H1 (cell line): ENCODE measurements around the gene MTMR1.

Experiments
- BRCA1 ChIP-seq: IDR thresholded peaks from 2 replicates; pipeline ENCODE4 v1.6.1; 2012; ENCODE audit warnings: low read depth, low read length, improper control_type of control experiment
- CHD2 ChIP-seq: IDR thresholded peaks from 2 replicates; pipeline ENCODE4 v1.6.1; 2012; ENCODE audit warnings: low read length, improper control_type of control experiment
- EP300 ChIP-seq, 2 experiments: IDR thresholded peaks; 1 replicate in 1 of 2; 2 replicates in 1 of 2; pipeline ENCODE4 v1.6.1; 2011 to 2012; ENCODE audit warnings: low read depth in 2 of 2, low read length in 2 of 2, mild to moderate bottlenecking in 2 of 2, borderline replicate concordance in 1 of 2, inconsistent platforms in 1 of 2, moderate library complexity in 1 of 2
- EZH2 ChIP-seq: fragments of 200-600 bp; sonication (generic); IDR thresholded peaks from 2 replicates; pipeline ENCODE4 v1.7.1; 2012; ENCODE audit warnings: low read depth, mild to moderate bottlenecking, moderate library complexity, low read length, inconsistent platforms; ENCODE audit not compliant: severe bottlenecking
- HDAC2 ChIP-seq, 2 experiments: fragments of 300-600 bp in 1 of 2; sonication (generic) in 1 of 2; IDR thresholded peaks; 2 replicates each; pipeline ENCODE4 v1.6.1; 2011 to 2012; ENCODE audit warnings: low read depth in 2 of 2, low read length in 2 of 2, mild to moderate bottlenecking in 2 of 2, moderate library complexity in 2 of 2, borderline replicate concordance in 1 of 2, inconsistent platforms in 1 of 2
- MAFK ChIP-seq: IDR thresholded peaks from 2 replicates; pipeline ENCODE4 v1.6.1; 2012; ENCODE audit warnings: low read depth, mild to moderate bottlenecking, improper control_type of control experiment, low read length
- POLR2A ChIP-seq, 2 experiments: IDR thresholded peaks; 1 replicate in 1 of 2; 2 replicates in 1 of 2; pipeline ENCODE4 v1.6.1; 2011; ENCODE audit warnings: low read depth in 2 of 2, low read length in 2 of 2, mild to moderate bottlenecking in 2 of 2; ENCODE audit errors: control extremely low read depth in 1 of 2
- POU5F1 ChIP-seq: IDR thresholded peaks from 2 replicates; pipeline ENCODE4 v1.6.1; 2011; ENCODE audit warnings: low read depth, mild to moderate bottlenecking, low read length, moderate library complexity
- SUZ12 ChIP-seq: fragments of 200-600 bp; sonication (generic); IDR thresholded peaks from 2 replicates; pipeline ENCODE4 v1.6.1; 2012; ENCODE audit warnings: mild to moderate bottlenecking, inconsistent platforms, low read length, moderate library complexity, mixed read lengths
- YY1 ChIP-seq: IDR thresholded peaks from 2 replicates; pipeline ENCODE4 v1.6.1; 2011; ENCODE audit warnings: low read depth, mild to moderate bottlenecking, low read length
- TF ChIP-seq, protein P1 (sequence below), 3 experiments: IDR thresholded peaks; 1 replicate in 2 of 3; 2 replicates in 1 of 3; pipeline versions ENCODE4 v1.5.1 to v1.6.1; 2011; ENCODE audit warnings: low read length in 3 of 3, mild to moderate bottlenecking in 3 of 3, inconsistent platforms in 2 of 3, low read depth in 1 of 3, moderate library complexity in 1 of 3; ENCODE audit not compliant: insufficient read depth in 1 of 3; ENCODE audit errors: control extremely low read depth in 1 of 3
- TF ChIP-seq, protein P2 (sequence below): IDR thresholded peaks from 2 replicates; pipeline ENCODE4 v1.6.1; 2012; ENCODE audit warnings: inconsistent platforms

DNA sequence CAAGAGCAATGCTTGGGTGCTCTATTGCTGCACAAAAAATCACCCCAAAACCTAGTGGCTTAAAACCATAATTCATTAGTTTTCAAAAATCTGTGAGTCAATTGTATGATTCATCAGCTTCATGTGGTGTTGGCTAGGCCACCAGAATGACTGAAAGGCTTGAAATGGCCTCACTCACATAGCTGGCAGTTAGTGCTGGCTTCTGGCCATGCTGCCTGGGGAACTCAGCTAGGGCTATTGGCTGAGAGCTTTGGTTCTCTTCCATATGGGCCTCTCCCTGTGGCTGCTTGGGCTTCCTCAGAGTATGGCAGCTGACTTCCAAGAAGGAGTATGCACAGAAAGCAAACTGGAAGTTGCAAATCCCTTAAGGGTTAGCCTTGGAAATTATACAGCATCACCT is 3.1 kb upstream of the MTMR1 start:
- TF ChIP-seq POU5F1 (no peak), POLR2A (IDR thresholded peaks at IDR 0.05; ENCODE audit: control extremely low read depth in 1 of 2, low read depth in 2 of 2, low read length in 2 of 2) (no peak), CHD2 (no peak), SUZ12 (no peak), EZH2 (no peak), MAFK (no peak), EP300 (IDR thresholded peaks at IDR 0.05; ENCODE audit: borderline replicate concordance in 1 of 2, low read depth in 2 of 2, low read length in 2 of 2) (no peak), HDAC2 (IDR thresholded peaks at IDR 0.05; ENCODE audit: borderline replicate concordance in 1 of 2, low read depth in 2 of 2, low read length in 2 of 2) (no peak), BRCA1 (no peak), YY1 (no peak)
- TF ChIP-seq, protein P1, sequence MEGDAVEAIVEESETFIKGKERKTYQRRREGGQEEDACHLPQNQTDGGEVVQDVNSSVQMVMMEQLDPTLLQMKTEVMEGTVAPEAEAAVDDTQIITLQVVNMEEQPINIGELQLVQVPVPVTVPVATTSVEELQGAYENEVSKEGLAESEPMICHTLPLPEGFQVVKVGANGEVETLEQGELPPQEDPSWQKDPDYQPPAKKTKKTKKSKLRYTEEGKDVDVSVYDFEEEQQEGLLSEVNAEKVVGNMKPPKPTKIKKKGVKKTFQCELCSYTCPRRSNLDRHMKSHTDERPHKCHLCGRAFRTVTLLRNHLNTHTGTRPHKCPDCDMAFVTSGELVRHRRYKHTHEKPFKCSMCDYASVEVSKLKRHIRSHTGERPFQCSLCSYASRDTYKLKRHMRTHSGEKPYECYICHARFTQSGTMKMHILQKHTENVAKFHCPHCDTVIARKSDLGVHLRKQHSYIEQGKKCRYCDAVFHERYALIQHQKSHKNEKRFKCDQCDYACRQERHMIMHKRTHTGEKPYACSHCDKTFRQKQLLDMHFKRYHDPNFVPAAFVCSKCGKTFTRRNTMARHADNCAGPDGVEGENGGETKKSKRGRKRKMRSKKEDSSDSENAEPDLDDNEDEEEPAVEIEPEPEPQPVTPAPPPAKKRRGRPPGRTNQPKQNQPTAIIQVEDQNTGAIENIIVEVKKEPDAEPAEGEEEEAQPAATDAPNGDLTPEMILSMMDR (IDR thresholded peaks at IDR 0.05; ENCODE audit: control extremely low read depth in 1 of 3, insufficient read depth in 1 of 3, low read depth in 1 of 3, low read length in 3 of 3), result no peak
- TF ChIP-seq, protein P2, sequence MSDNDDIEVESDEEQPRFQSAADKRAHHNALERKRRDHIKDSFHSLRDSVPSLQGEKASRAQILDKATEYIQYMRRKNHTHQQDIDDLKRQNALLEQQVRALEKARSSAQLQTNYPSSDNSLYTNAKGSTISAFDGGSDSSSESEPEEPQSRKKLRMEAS, result no peak
